Posterior cingulate gyrus (tissue), 11 donors: ENCODE measurements around the gene TNS3.
"Not testable (repeated sequence)": the region's sequence is repeated elsewhere in the genome, so short reads cannot be mapped to it uniquely, and the experiment has no call there.

Experiments used
- DNase-seq, 10 donors: peaks; one replicate each; pipeline versions ENCODE4 v3.0.0 to v3.0.0-alpha.2; 2020 to 2021; ENCODE audit warnings: mixed read lengths in 3 of 10
- intact Hi-C: fragments of 100-400 bp; cut with DNase I; formaldehyde crosslinking; loops from one replicate; pipeline ENCODE4 v1.15.1; 2023

The TNS3 gene

GRCh38 chr7:47544416-47544815 is 37.5 kb downstream of the TNS3 start:
- intact Hi-C loops, result no loop called here
- peak in 1 of 10 donors; percentile 51 for DNase-seq

- intact Hi-C loops, result no loop called here
- peak in 1 of 10 donors; percentile 25 for DNase-seq
These were observed 38.2 kb downstream of the TNS3 start for GRCh38 chr7:47543714-47544113.

- intact Hi-C loops, result no loop called here
- DNase-seq, result peak in 1 of 10 donors; percentile 16
These were observed 38.9 kb downstream of the TNS3 start for GRCh38 chr7:47543056-47543455.

- intact Hi-C loops, result no loop called here
- peak in 1 of 10 donors; percentile 1 for DNase-seq
These were observed 39.9 kb downstream of the TNS3 start for GRCh38 chr7:47542051-47542450.

GRCh38 chr7:47541485-47541884 is 40.4 kb downstream of the TNS3 start:
- DNase-seq, result peak in 2 of 10 donors; percentile 17 to 38
- intact Hi-C loops, result not testable (repeated sequence)

GRCh38 chr7:47540387-47541350 is 41.2 kb downstream of the TNS3 start:
- DNase-seq, result peak in 2 of 10 donors; percentile 32 to 63
- intact Hi-C loops, result no loop called here

GRCh38 chr7:47540053-47540386 is 41.9 kb downstream of the TNS3 start:
- peak in 1 of 10 donors; percentile 33 for DNase-seq
- intact Hi-C loops, result no loop called here

GRCh38 chr7:47539398-47540052 is 42.4 kb downstream of the TNS3 start:
- peak in 2 of 10 donors; percentile 49 to 60 for DNase-seq
- intact Hi-C loops, result no loop called here

- peak in 1 of 10 donors; percentile 54 for DNase-seq
- intact Hi-C loops, result no loop called here
These were observed 43.0 kb downstream of the TNS3 start for GRCh38 chr7:47538846-47539311.

GRCh38 chr7:47537716-47538675 is 43.9 kb downstream of the TNS3 start:
- peak in 1 of 10 donors; percentile 71 for DNase-seq
- intact Hi-C loops, result no loop called here

- peak in 8 of 10 donors; percentile 25 to 91 (median 40) for DNase-seq
- intact Hi-C loops, result no loop called here
These were observed 45.0 kb downstream of the TNS3 start for GRCh38 chr7:47536661-47537611.

- intact Hi-C loops, result no loop called here
- DNase-seq, result peak in 2 of 10 donors; percentile 19 to 52
These were observed 45.9 kb downstream of the TNS3 start for GRCh38 chr7:47535704-47536628.

- peak in 1 of 10 donors; percentile 17 for DNase-seq
- intact Hi-C loops, result no loop called here
These were observed 46.7 kb downstream of the TNS3 start for GRCh38 chr7:47535035-47535703.

- DNase-seq, result peak in 1 of 10 donors; percentile 13
These were observed 47.4 kb downstream of the TNS3 start for GRCh38 chr7:47534322-47535034.

GRCh38 chr7:47531584-47532492 is 50.1 kb downstream of the TNS3 start:
- peak in 2 of 10 donors; percentile 51 to 55 for DNase-seq
- intact Hi-C loops, result no loop called here

More at GRCh38 chr7:47534322-47535034, 47.4 kb downstream of the TNS3 start:
- intact Hi-C loops, result no loop called here
